T-cell (primary cell): ENCODE results near the gene FTO. TPM values are rescaled to one million over a fixed set of nuclear protein-coding genes. Genes with fewer than 3 reads are reported as not detected.

Experiments
- ATAC-seq, 4 experiments: fragments of 200-7000 bp in 3 of 4; fragments of 150-1000 bp in 1 of 4; cut with Tn5 transposase; replicated peaks in 1 of 4; 1 replicate in 3 of 4; 2 replicates in 1 of 4; pipeline ENCODE4 v1.10.0; 2021; ENCODE audit warnings: moderate library complexity in 3 of 4, mild to moderate bottlenecking in 2 of 4, moderate number of reproducible peaks in 1 of 4
- CTCF ChIA-PET, 2 donors: fragments of 300-600 bp; sonication (Branson Sonifier 250); formaldehyde crosslinking; loops; one replicate each; lab custom pipeline; 2022; ENCODE audit warnings: antibody characterized with exemption in 2 of 2; lab: Charles Lee
- POLR2A ChIA-PET, 2 donors: fragments of 300-600 bp; sonication (Branson Sonifier 250); formaldehyde crosslinking; loops; one replicate each; lab custom pipeline; 2022; ENCODE audit warnings: antibody characterized with exemption in 2 of 2; lab: Charles Lee
- DNase-seq, 35 experiments: peaks; one replicate each; pipeline versions ENCODE4 v3.0.0 to v3.0.0-alpha.2; 2013 to 2023
- H3K27ac ChIP-seq: one replicate; pipeline ENCODE4 v1.5.1; 2013; ENCODE audit warnings: low read length
- H3K27me3 ChIP-seq, 2 experiments: replicated peaks in 1 of 2; 1 replicate in 1 of 2; 2 replicates in 1 of 2; pipeline versions ENCODE4 v1.6.1 to v1.7.0; 2013; ENCODE audit warnings: low read length in 1 of 2, mixed read lengths in 1 of 2; ENCODE audit not compliant: control insufficient read depth in 2 of 2, insufficient read depth in 2 of 2; ENCODE audit errors: extremely low read depth in 1 of 2
- H3K36me3 ChIP-seq, 2 donors: 1 replicate in 1 of 2; 2 replicates in 1 of 2; pipeline versions ENCODE4 v1.6.1 to v1.7.0; 2013; ENCODE audit warnings: low read length in 1 of 2; ENCODE audit not compliant: control insufficient read depth in 2 of 2, insufficient read depth in 1 of 2; ENCODE audit errors: extremely low read depth in 1 of 2
- H3K4me1 ChIP-seq, 2 experiments: 1 replicate in 1 of 2; 2 replicates in 1 of 2; pipeline versions ENCODE4 v1.6.1 to v1.7.0; 2013; ENCODE audit warnings: low read length in 2 of 2, mixed read lengths in 1 of 2; ENCODE audit not compliant: insufficient read depth in 2 of 2, control insufficient read depth in 1 of 2; ENCODE audit errors: extremely low read depth in 1 of 2
- H3K4me3 ChIP-seq, 2 donors: 1 replicate in 1 of 2; 2 replicates in 1 of 2; pipeline versions ENCODE4 v1.5.1 to v1.7.0; 2013; ENCODE audit warnings: mild to moderate bottlenecking in 2 of 2, low read length in 1 of 2, moderate library complexity in 1 of 2; ENCODE audit not compliant: control insufficient read depth in 1 of 2; ENCODE audit errors: extremely low read depth in 1 of 2
- H3K9me3 ChIP-seq: 2 replicates; pipeline ENCODE4 v1.7.0; 2013
- H3K27ac Mint-ChIP-seq, 2 donors: one replicate each; pipeline ENCODE4 v1.8.0; 2020 to 2021; ENCODE audit warnings: mild to moderate bottlenecking in 2 of 2, mixed read lengths in 2 of 2
- H3K27me3 Mint-ChIP-seq, 2 donors: one replicate each; pipeline ENCODE4 v1.8.0; 2021 to 2022; ENCODE audit warnings: mixed read lengths in 2 of 2
- H3K36me3 Mint-ChIP-seq: one replicate; pipeline ENCODE4 v1.8.0; 2021; ENCODE audit warnings: mixed read lengths
- H3K4me1 Mint-ChIP-seq, 3 donors: one replicate each; pipeline ENCODE4 v1.8.0; 2020 to 2022; ENCODE audit warnings: mixed read lengths in 3 of 3, mild to moderate bottlenecking in 1 of 3
- H3K4me3 Mint-ChIP-seq, 3 donors: one replicate each; pipeline ENCODE4 v1.8.0; 2020 to 2022; ENCODE audit warnings: mild to moderate bottlenecking in 3 of 3, mixed read lengths in 3 of 3, moderate library complexity in 3 of 3
- H3K9me3 Mint-ChIP-seq, 3 donors: one replicate each; pipeline ENCODE4 v1.8.0; 2020 to 2022; ENCODE audit warnings: mixed read lengths in 3 of 3
- WGBS: methylation state at CpG from one replicate; pipeline ENCODE4 v1.1.5; 2013; ENCODE audit warnings: missing lambda C conversion rate; ENCODE audit not compliant: insufficient coverage; 5-methylcytosine and 5-hydroxymethylcytosine counted together
- total RNA-seq, 35 experiments: library from RNA in 6 of 35; stranded (reverse) in 6 of 35; fragments of 120-200 nt in 1 of 35; gene quantifications; one replicate each; pipeline versions ENCODE4 v1.2.1 to v1.2.4 and lab custom pipeline; 2013 to 2026

Gene FTO
- total RNA-seq, 5 donors from 2014 or later (not counting 1 experiment from before 2014, with no cell fraction given), result 44.7 to 69.0 (median 46.0) TPM

- ChIA-PET CTCF (no interaction called here), POLR2A (no interaction called here)
- H3K4me3 Mint-ChIP-seq, result no peak overlapping the region
- Histone ChIP-seq H3K27me3 (no peaks in the 10 kb centered on the region), H3K9me3 (no peaks in the 10 kb centered on the region), H3K36me3 (peaks cover 0 to 3% of the 10 kb centered on the region in 2 donors), H3K4me3 (no peak overlapping the region), H3K27ac (no peak overlapping the region), H3K4me1 (no peaks in the 10 kb centered on the region)
- H3K27me3 Mint-ChIP-seq, result no peaks in the 10 kb centered on the region
- H3K4me1 Mint-ChIP-seq, result peaks cover 3 to 6% (median 4%) of the 10 kb centered on the region in 3 donors
- WGBS, result 90% methylated on average over 2 of the region's 4 CpGs
- no peak for ATAC-seq
- peaks cover 21% of the 10 kb centered on the region for H3K36me3 Mint-ChIP-seq
- DNase-seq, result no peak
- no peaks in the 10 kb centered on the region for H3K9me3 Mint-ChIP-seq
- H3K27ac Mint-ChIP-seq, result no peak overlapping the region
Measured at GRCh38 chr16:54123766-54124165, 419.8 kb downstream of the FTO start.

- CTCF ChIA-PET, result no interaction called here
- 79% methylated on average over 3 of the region's 6 CpGs for WGBS
- H3K27me3 Mint-ChIP-seq, result peaks cover 0 to under 1% of the 10 kb centered on the region in 2 donors
- Histone ChIP-seq H3K4me3 (no peak overlapping the region), H3K4me1 (no peaks in the 10 kb centered on the region), H3K9me3 (no peaks in the 10 kb centered on the region), H3K27me3 (no peaks in the 10 kb centered on the region), H3K27ac (no peak overlapping the region), H3K36me3 (no peaks in the 10 kb centered on the region)
- H3K9me3 Mint-ChIP-seq, result peaks cover 0 to 1% (median 0%) of the 10 kb centered on the region in 3 donors
- ATAC-seq, result no peak
- H3K4me1 Mint-ChIP-seq, result peaks cover 3 to 6% (median 4%) of the 10 kb centered on the region in 3 donors
- no peak for DNase-seq
- POLR2A ChIA-PET, result no interaction called here
- no peak overlapping the region for H3K4me3 Mint-ChIP-seq
- peaks cover 6% of the 10 kb centered on the region for H3K36me3 Mint-ChIP-seq
- H3K27ac Mint-ChIP-seq, result no peak overlapping the region
Measured at GRCh38 chr16:54125751-54126655, 422.0 kb downstream of the FTO start.

GRCh38 chr16:54126907-54127306, 423.0 kb downstream of the FTO start:
- H3K4me1 ChIP-seq, result no peaks in the 10 kb centered on the region
- Mint-ChIP-seq H3K9me3 (peaks cover 0 to 3% (median 0%) of the 10 kb centered on the region in 3 donors), H3K27me3 (peaks cover 0 to 7% of the 10 kb centered on the region in 2 donors), H3K27ac (no peak overlapping the region), H3K36me3 (peaks cover 6% of the 10 kb centered on the region), H3K4me3 (no peak overlapping the region), H3K4me1 (peaks cover 3 to 6% (median 4%) of the 10 kb centered on the region in 3 donors)
- DNase-seq (no peak), ATAC-seq (no peak)
- H3K27ac ChIP-seq, result no peak overlapping the region
- no peaks in the 10 kb centered on the region for H3K27me3 ChIP-seq
- POLR2A ChIA-PET, result no interaction called here
- 30% methylated on average over 4 of the region's 4 CpGs for WGBS
- no peaks in the 10 kb centered on the region for H3K9me3 ChIP-seq
- no peaks in the 10 kb centered on the region for H3K36me3 ChIP-seq
- CTCF ChIA-PET, result interaction anchor here in 1 of 2 donors (0.7 kb wide), 1 partner anchor 1214 kb away, joined by 4 read pairs; no protein-coding TSS in a partner anchor
- no peak overlapping the region for H3K4me3 ChIP-seq

GRCh38 chr16:54128629-54129234, 424.8 kb downstream of the FTO start:
- Histone ChIP-seq H3K9me3 (no peaks in the 10 kb centered on the region), H3K36me3 (no peaks in the 10 kb centered on the region), H3K4me3 (no peak overlapping the region), H3K27me3 (no peaks in the 10 kb centered on the region), H3K27ac (no peak overlapping the region), H3K4me1 (no peaks in the 10 kb centered on the region)
- Mint-ChIP-seq H3K9me3 (peaks cover 0 to 3% (median 0%) of the 10 kb centered on the region in 3 donors), H3K27ac (no peak overlapping the region), H3K27me3 (peaks cover 0 to 7% of the 10 kb centered on the region in 2 donors), H3K4me3 (no peak overlapping the region), H3K36me3 (no peaks in the 10 kb centered on the region), H3K4me1 (peaks cover 3 to 6% (median 4%) of the 10 kb centered on the region in 3 donors)
- DNase-seq, result no peak
- ATAC-seq, result no peak
- ChIA-PET POLR2A (no interaction called here), CTCF (no interaction called here)
- WGBS, result no CpG with 5 or more reads among the region's 5 CpGs

- peaks cover 3 to 6% (median 4%) of the 10 kb centered on the region in 3 donors for H3K4me1 Mint-ChIP-seq
- ATAC-seq, result no peak
- CTCF ChIA-PET, result no interaction called here
- Histone ChIP-seq H3K27ac (no peak overlapping the region), H3K4me1 (no peaks in the 10 kb centered on the region), H3K9me3 (no peaks in the 10 kb centered on the region), H3K4me3 (no peak overlapping the region), H3K36me3 (no peaks in the 10 kb centered on the region), H3K27me3 (peaks cover 0 to 4% of the 10 kb centered on the region in 2 experiments)
- POLR2A ChIA-PET, result no interaction called here
- H3K9me3 Mint-ChIP-seq, result peaks cover 0 to 3% (median 0%) of the 10 kb centered on the region in 3 donors
- H3K27ac Mint-ChIP-seq, result no peak overlapping the region
- H3K36me3 Mint-ChIP-seq, result no peaks in the 10 kb centered on the region
- no peak for DNase-seq
- no peak overlapping the region for H3K4me3 Mint-ChIP-seq
- H3K27me3 Mint-ChIP-seq, result peaks cover 2 to 7% of the 10 kb centered on the region in 2 donors
Measured at GRCh38 chr16:54129810-54130209, 425.9 kb downstream of the FTO start.

- ChIA-PET POLR2A (no interaction called here), CTCF (no interaction called here)
- no peak overlapping the region for H3K27ac Mint-ChIP-seq
- H3K4me3 Mint-ChIP-seq, result no peak overlapping the region
- DNase-seq (no peak), ATAC-seq (no peak)
- peaks cover 0 to 3% (median 0%) of the 10 kb centered on the region in 3 donors for H3K9me3 Mint-ChIP-seq
- no peaks in the 10 kb centered on the region for H3K4me1 Mint-ChIP-seq
- WGBS, result 89% methylated on average over 4 of the region's 5 CpGs
- H3K4me3 ChIP-seq, result no peak overlapping the region
- H3K4me1 ChIP-seq, result no peaks in the 10 kb centered on the region
- no peaks in the 10 kb centered on the region for H3K9me3 ChIP-seq
- no peaks in the 10 kb centered on the region for H3K36me3 ChIP-seq
- peaks cover 0 to 9% of the 10 kb centered on the region in 2 experiments for H3K27me3 ChIP-seq
- no peaks in the 10 kb centered on the region for H3K36me3 Mint-ChIP-seq
- peaks cover 7 to 10% of the 10 kb centered on the region in 2 donors for H3K27me3 Mint-ChIP-seq
- H3K27ac ChIP-seq, result no peak overlapping the region
Measured at GRCh38 chr16:54135361-54136275, 431.7 kb downstream of the FTO start.
